ENCODE data around the gene PLEKHS1.
"Not testable (repeated sequence)": the region's sequence is repeated elsewhere in the genome, so short reads cannot be mapped to it uniquely, and the experiment has no call there.

PLEKHS1 gene

DNA sequence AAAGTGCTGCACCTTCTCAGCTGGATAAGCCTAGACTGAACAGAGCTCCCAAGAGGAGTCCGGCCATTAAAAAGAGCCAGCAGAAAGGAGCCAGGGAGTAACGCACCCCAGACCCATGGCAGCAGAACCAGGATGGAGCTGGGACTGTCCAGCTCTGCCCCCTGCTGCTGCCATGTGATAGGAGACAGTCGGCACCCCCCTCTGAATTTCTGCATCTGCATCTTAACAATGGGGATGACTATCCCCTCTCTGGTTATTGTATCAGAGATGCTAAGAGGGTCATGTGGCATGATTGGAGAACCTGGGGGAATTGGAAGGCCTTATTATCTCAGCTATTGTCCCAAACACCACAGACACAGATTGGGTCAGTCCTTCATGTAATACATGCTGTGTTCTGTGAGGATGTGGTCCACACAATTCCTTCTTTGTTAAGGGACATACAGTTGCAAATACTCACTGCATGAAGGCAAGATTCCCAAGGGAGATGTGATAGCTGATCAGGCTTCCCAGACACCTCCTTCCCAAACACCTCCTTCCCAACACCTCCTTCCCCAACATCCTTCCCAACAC is 29.3 kb downstream of the PLEKHS1 start:
- Histone ChIP-seq H3K27me3 (ENCODE audit: control insufficient read depth in 5 of 5, insufficient read depth in 4 of 5, low read length in 5 of 5) (no peaks in the 10 kb centered on the region), H3K27ac (ENCODE audit: low read depth, low read length) (no peak overlapping the region), H3K4me3 (ENCODE audit: low read depth in 1 of 5, low read length in 5 of 5) (no peak overlapping the region), H3K36me3 (ENCODE audit: control insufficient read depth in 5 of 5, insufficient read depth in 5 of 5, low read length in 5 of 5) (no peaks in the 10 kb centered on the region), H3K9ac (ENCODE audit: low read length in 5 of 5) (no peak overlapping the region), H3K4me1 (ENCODE audit: control insufficient read depth in 5 of 5, insufficient read depth in 5 of 5, low read length in 5 of 5) (peaks cover 0 to 2% (median 0%) of the 10 kb centered on the region in 5 donors), H3K9me3 (ENCODE audit: control insufficient read depth in 5 of 5, low read length in 5 of 5) (no peaks in the 10 kb centered on the region)

DNA sequence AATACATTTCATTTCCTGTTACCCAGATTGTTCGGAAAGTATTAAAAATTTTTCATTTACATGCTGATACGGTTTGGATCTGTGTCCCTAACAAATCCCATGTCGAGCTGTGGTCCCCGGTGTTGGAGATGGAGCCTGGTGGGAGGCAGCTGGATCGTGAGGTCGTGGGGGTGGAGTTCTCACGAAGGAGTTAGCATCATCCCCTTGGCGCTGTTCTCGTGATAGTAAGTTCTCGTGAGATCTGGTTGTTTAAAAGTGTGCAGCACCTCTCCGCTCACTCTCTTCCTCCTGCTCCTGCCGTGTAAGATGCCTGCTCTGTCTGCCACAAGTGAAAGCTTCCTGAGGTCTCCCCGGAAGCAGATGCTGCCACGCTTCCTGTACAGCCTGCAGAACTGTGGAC is 30.9 kb downstream of the PLEKHS1 start:
- no peaks in the 10 kb centered on the region for H3K27me3 ChIP-seq (ENCODE audit: control insufficient read depth in 5 of 5, insufficient read depth in 4 of 5, low read length in 5 of 5)
- peaks cover 0 to 2% (median 0%) of the 10 kb centered on the region in 5 donors for H3K4me1 ChIP-seq (ENCODE audit: control insufficient read depth in 5 of 5, insufficient read depth in 5 of 5, low read length in 5 of 5)
- peak overlapping the region in 1 of 5 donors; percentile 41 for H3K9ac ChIP-seq (ENCODE audit: low read length in 5 of 5)
- H3K9me3 ChIP-seq (ENCODE audit: control insufficient read depth in 5 of 5, low read length in 5 of 5), result no peaks in the 10 kb centered on the region
- H3K36me3 ChIP-seq (ENCODE audit: control insufficient read depth in 5 of 5, insufficient read depth in 5 of 5, low read length in 5 of 5), result no peaks in the 10 kb centered on the region
- H3K27ac ChIP-seq (ENCODE audit: low read depth, low read length), result no peak overlapping the region
- no peak overlapping the region for H3K4me3 ChIP-seq (ENCODE audit: low read depth in 1 of 5, low read length in 5 of 5)

DNA sequence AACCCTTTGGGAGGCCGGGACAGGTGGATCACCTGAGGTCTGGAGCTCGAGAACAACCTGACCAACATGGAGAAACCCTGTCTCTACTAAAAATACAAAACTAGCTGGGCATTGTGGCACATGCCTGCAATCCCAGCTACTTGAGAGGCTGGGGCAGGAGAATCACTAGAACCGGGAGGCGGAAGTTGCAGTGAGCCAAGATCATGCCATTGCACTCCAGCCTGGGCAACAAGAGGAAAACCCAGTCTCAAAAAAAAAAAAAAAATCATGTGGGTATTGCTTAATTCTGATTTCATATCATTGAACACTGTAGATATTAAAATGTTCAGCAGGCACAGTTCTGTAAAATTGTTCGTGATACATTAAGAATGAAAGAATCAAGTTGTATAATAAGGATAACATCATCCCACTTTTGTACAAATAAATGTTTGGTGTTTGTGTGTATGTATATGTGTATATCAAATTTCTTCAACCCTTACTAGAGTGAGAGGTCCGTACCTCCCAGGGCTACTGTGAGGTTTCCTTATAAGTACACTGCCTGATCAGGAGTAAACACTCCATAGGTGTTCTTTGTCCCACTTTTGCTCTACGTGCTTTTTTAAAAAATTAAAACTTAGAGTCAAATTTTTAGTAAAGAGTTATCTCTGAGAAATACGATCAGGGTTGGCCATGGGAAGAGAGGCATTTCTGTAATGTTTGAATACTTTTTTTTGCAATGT is 31.7 kb downstream of the PLEKHS1 start:
- H3K4me3 ChIP-seq (ENCODE audit: low read depth in 1 of 5, low read length in 5 of 5), result no peak overlapping the region
- no peak overlapping the region for H3K27ac ChIP-seq (ENCODE audit: low read depth, low read length)
- no peaks in the 10 kb centered on the region for H3K36me3 ChIP-seq (ENCODE audit: control insufficient read depth in 5 of 5, insufficient read depth in 5 of 5, low read length in 5 of 5)
- H3K27me3 ChIP-seq (ENCODE audit: control insufficient read depth in 5 of 5, insufficient read depth in 4 of 5, low read length in 5 of 5), result no peaks in the 10 kb centered on the region
- H3K9me3 ChIP-seq (ENCODE audit: control insufficient read depth in 5 of 5, low read length in 5 of 5), result no peaks in the 10 kb centered on the region
- H3K9ac ChIP-seq (ENCODE audit: low read length in 5 of 5), result no peak overlapping the region
- peaks cover 0 to 2% (median 0%) of the 10 kb centered on the region in 5 donors for H3K4me1 ChIP-seq (ENCODE audit: control insufficient read depth in 5 of 5, insufficient read depth in 5 of 5, low read length in 5 of 5)

DNA sequence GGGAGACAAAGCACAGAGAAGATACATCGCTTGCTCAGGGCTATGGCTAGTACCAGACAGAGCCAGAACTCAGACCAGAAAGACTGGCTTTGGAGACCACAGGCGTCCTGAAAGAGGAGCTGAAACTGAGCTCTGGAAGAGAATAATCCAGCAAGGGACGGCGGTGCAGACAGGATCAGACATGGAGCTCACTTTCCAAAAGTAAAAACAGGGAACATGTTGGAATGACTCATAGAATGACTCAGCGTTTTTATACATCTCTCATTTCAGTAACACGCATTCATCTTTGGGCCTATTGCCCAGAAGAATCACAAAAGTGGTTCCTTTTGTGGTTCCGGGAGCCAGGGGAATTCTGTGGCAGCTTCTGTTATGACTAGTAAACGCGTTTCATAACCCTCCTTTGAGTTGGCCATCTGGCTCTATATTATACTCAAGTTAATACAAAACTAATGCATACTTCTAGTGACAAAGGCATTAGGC is 37.2 kb downstream of the PLEKHS1 start:
- H3K4me3 ChIP-seq (ENCODE audit: low read depth in 1 of 5, low read length in 5 of 5), result peak overlapping the region in 1 of 5 donors; percentile 45
- no peak overlapping the region for H3K27ac ChIP-seq (ENCODE audit: low read depth, low read length)

GRCh38 chr10:113791691-113792090 is 40.2 kb downstream of the PLEKHS1 start:
- Histone ChIP-seq H3K9ac (ENCODE audit: low read length in 5 of 5) (no peak overlapping the region), H3K4me3 (ENCODE audit: low read depth in 1 of 5, low read length in 5 of 5) (no peak overlapping the region), H3K36me3 (ENCODE audit: control insufficient read depth in 5 of 5, insufficient read depth in 5 of 5, low read length in 5 of 5) (no peaks in the 10 kb centered on the region), H3K9me3 (ENCODE audit: control insufficient read depth in 5 of 5, low read length in 5 of 5) (no peaks in the 10 kb centered on the region), H3K4me1 (ENCODE audit: control insufficient read depth in 5 of 5, insufficient read depth in 5 of 5, low read length in 5 of 5) (peaks cover 0 to 6% (median 4%) of the 10 kb centered on the region in 5 donors), H3K27me3 (ENCODE audit: control insufficient read depth in 5 of 5, insufficient read depth in 4 of 5, low read length in 5 of 5) (no peaks in the 10 kb centered on the region), H3K27ac (ENCODE audit: low read depth, low read length) (no peak overlapping the region)

More for the DNA sequence above, 37.2 kb downstream of the PLEKHS1 start:
- Histone ChIP-seq H3K27me3 (ENCODE audit: control insufficient read depth in 5 of 5, insufficient read depth in 4 of 5, low read length in 5 of 5) (no peaks in the 10 kb centered on the region), H3K4me1 (ENCODE audit: control insufficient read depth in 5 of 5, insufficient read depth in 5 of 5, low read length in 5 of 5) (peaks cover 0 to 6% (median 4%) of the 10 kb centered on the region in 5 donors), H3K36me3 (ENCODE audit: control insufficient read depth in 5 of 5, insufficient read depth in 5 of 5, low read length in 5 of 5) (no peaks in the 10 kb centered on the region), H3K9ac (ENCODE audit: low read length in 5 of 5) (no peak overlapping the region), H3K9me3 (ENCODE audit: control insufficient read depth in 5 of 5, low read length in 5 of 5) (no peaks in the 10 kb centered on the region)

DNA sequence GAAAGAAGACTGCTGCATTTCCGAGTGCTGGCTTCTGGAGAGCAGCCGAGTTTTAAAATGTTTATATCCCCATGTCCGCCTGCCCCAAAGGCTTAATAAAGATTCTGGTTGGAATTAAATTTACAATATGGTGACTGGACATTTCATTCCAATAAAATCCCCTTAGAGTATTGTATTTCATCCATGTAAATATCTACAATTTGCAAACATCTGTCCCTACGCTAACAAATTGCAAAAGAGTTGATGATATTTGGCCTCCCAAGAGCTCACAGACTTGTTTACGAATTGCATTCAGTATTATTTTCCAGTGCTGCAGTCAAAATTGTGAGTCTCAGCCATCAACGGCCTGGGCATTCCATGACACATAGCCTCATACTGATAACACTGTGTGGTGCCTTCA is 50.1 kb downstream of the PLEKHS1 start:
- no peaks in the 10 kb centered on the region for H3K27me3 ChIP-seq (ENCODE audit: control insufficient read depth in 5 of 5, insufficient read depth in 4 of 5, low read length in 5 of 5)
- H3K4me1 ChIP-seq (ENCODE audit: control insufficient read depth in 5 of 5, insufficient read depth in 5 of 5, low read length in 5 of 5), result peaks cover 0 to 8% (median 0%) of the 10 kb centered on the region in 5 donors
- H3K9me3 ChIP-seq (ENCODE audit: control insufficient read depth in 5 of 5, low read length in 5 of 5), result no peaks in the 10 kb centered on the region
- H3K4me3 ChIP-seq (ENCODE audit: low read depth in 1 of 5, low read length in 5 of 5), result no peak overlapping the region
- no peak overlapping the region for H3K9ac ChIP-seq (ENCODE audit: low read length in 5 of 5)
- H3K27ac ChIP-seq (ENCODE audit: low read depth, low read length), result no peak overlapping the region
- H3K36me3 ChIP-seq (ENCODE audit: control insufficient read depth in 5 of 5, insufficient read depth in 5 of 5, low read length in 5 of 5), result no peaks in the 10 kb centered on the region

GRCh38 chr10:113802997-113803396 is 51.5 kb downstream of the PLEKHS1 start:
- Histone ChIP-seq H3K4me1 (ENCODE audit: control insufficient read depth in 5 of 5, insufficient read depth in 5 of 5, low read length in 5 of 5) (peaks cover 0 to 8% (median 0%) of the 10 kb centered on the region in 5 donors), H3K9me3 (ENCODE audit: control insufficient read depth in 5 of 5, low read length in 5 of 5) (no peaks in the 10 kb centered on the region), H3K4me3 (ENCODE audit: low read depth in 1 of 5, low read length in 5 of 5) (no peak overlapping the region), H3K27ac (ENCODE audit: low read depth, low read length) (no peak overlapping the region), H3K27me3 (ENCODE audit: control insufficient read depth in 5 of 5, insufficient read depth in 4 of 5, low read length in 5 of 5) (no peaks in the 10 kb centered on the region), H3K9ac (ENCODE audit: low read length in 5 of 5) (no peak overlapping the region), H3K36me3 (ENCODE audit: control insufficient read depth in 5 of 5, insufficient read depth in 5 of 5, low read length in 5 of 5) (no peaks in the 10 kb centered on the region)

DNA sequence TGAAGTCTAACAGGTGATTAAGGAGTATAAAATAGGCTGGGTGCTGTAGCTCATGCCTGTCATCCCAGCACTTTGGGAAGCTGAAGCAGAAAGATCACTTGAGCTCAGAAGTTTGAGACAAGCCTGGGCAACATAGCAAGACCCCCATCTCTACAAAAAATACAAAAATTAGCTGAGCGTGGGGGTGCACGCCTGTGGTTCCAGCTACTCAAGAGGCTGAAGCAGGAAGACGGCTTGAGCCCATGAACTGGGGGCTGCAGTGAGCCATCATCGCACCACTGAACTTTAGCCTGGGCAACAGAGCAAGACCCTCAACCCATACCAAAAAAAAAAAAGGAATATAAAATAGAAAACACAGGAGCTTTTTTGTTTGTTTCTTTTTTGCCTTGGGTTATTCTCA is 55.0 kb downstream of the PLEKHS1 start:
- H3K36me3 ChIP-seq (ENCODE audit: control insufficient read depth in 5 of 5, insufficient read depth in 5 of 5, low read length in 5 of 5), result no peaks in the 10 kb centered on the region
- no peak overlapping the region for H3K9ac ChIP-seq (ENCODE audit: low read length in 5 of 5)
- no peak overlapping the region for H3K4me3 ChIP-seq (ENCODE audit: low read depth in 1 of 5, low read length in 5 of 5)
- H3K27ac ChIP-seq (ENCODE audit: low read depth, low read length), result no peak overlapping the region
- peaks cover 0 to 3% (median 2%) of the 10 kb centered on the region in 5 donors for H3K27me3 ChIP-seq (ENCODE audit: control insufficient read depth in 5 of 5, insufficient read depth in 4 of 5, low read length in 5 of 5)
- peaks cover 0 to 4% (median 0%) of the 10 kb centered on the region in 5 donors for H3K4me1 ChIP-seq (ENCODE audit: control insufficient read depth in 5 of 5, insufficient read depth in 5 of 5, low read length in 5 of 5)
- no peaks in the 10 kb centered on the region for H3K9me3 ChIP-seq (ENCODE audit: control insufficient read depth in 5 of 5, low read length in 5 of 5)

DNA sequence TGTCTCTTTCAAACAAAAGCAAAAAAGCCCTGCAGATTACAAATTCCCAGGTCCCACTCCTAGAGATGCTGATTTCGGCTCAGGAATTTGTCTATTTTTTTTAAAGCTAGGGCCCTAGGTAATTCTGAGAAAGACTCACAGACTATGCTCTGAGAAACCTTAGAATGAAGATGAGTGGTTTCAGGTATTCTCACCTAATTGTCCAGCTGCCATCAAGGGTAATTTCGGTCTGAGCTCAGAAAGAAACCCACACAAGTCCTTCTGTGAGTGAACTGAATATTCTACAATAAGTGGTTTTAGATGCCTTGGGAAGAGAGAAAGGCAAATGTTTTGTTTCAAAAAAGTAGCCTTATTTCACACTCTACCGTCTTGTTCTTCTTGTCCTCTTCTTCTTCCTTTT is 56.7 kb downstream of the PLEKHS1 start:
- Histone ChIP-seq H3K4me3 (ENCODE audit: low read depth in 1 of 5, low read length in 5 of 5) (no peak overlapping the region), H3K27me3 (ENCODE audit: control insufficient read depth in 5 of 5, insufficient read depth in 4 of 5, low read length in 5 of 5) (peaks cover 0 to 3% (median 2%) of the 10 kb centered on the region in 5 donors), H3K36me3 (ENCODE audit: control insufficient read depth in 5 of 5, insufficient read depth in 5 of 5, low read length in 5 of 5) (no peaks in the 10 kb centered on the region), H3K9ac (ENCODE audit: low read length in 5 of 5) (no peak overlapping the region), H3K27ac (ENCODE audit: low read depth, low read length) (no peak overlapping the region), H3K4me1 (ENCODE audit: control insufficient read depth in 5 of 5, insufficient read depth in 5 of 5, low read length in 5 of 5) (peaks cover 0 to 1% (median 0%) of the 10 kb centered on the region in 5 donors), H3K9me3 (ENCODE audit: control insufficient read depth in 5 of 5, low read length in 5 of 5) (no peaks in the 10 kb centered on the region)

DNA sequence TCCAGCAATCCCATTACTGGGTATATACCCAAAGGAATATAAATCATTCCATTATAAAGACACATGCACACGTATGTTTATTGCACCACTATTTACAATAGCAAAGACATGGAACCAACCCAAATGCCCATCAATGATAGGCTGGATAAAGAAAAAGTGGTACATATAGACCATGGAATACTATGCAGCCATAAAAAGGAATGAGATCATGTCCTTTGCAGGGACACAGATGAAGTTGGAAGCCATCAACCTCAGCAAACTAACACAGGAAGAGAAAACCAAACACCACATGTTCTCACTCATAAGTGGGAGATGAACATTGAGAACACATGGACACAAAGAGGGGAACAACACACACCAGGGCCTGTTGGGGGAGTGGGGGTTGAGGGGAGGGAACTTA is 63.2 kb downstream of the PLEKHS1 start:
- not testable (repeated sequence) for H3K4me1 ChIP-seq (ENCODE audit: control insufficient read depth in 5 of 5, insufficient read depth in 5 of 5, low read length in 5 of 5); H3K27me3 ChIP-seq (ENCODE audit: control insufficient read depth in 5 of 5, insufficient read depth in 4 of 5, low read length in 5 of 5); H3K9me3 ChIP-seq (ENCODE audit: control insufficient read depth in 5 of 5, low read length in 5 of 5); H3K4me3 ChIP-seq (ENCODE audit: low read depth in 1 of 5, low read length in 5 of 5); H3K9ac ChIP-seq (ENCODE audit: low read length in 5 of 5); H3K36me3 ChIP-seq (ENCODE audit: control insufficient read depth in 5 of 5, insufficient read depth in 5 of 5, low read length in 5 of 5); H3K27ac ChIP-seq (ENCODE audit: low read depth, low read length)

All from subcutaneous abdominal adipose tissue (tissue), 5 donors.